SK-N-SH (cell line): ENCODE results near the gene SPEM3. TPM values are rescaled to one million over a fixed set of nuclear protein-coding genes. Genes with fewer than 3 reads are reported as not detected.

Source experiments
- CTCF ChIA-PET: fragments of 300-600, 350-600 bp; formaldehyde crosslinking; extraction: SDS; loops from one replicate; lab custom pipeline; 2021; lab: Yijun Ruan, JAX
- POLR2A ChIA-PET: fragments of 350-600 bp; sonication (Branson Sonifier 250); formaldehyde crosslinking; extraction: SDS; loops from one replicate; lab custom pipeline; 2020; ENCODE audit warnings: antibody characterized with exemption, inconsistent platforms; lab: Yijun Ruan, JAX
- DNase-seq: peaks from one replicate; pipeline ENCODE4 v3.0.0; 2012
- H2AFZ ChIP-seq: fragments of 200-600 bp; sonication (generic); 2 replicates; pipeline ENCODE4 v1.8.1; 2016; ENCODE audit warnings: antibody characterized with exemption, mild to moderate bottlenecking, low read depth
- H3F3A ChIP-seq: fragments of 200-600 bp; sonication (generic); replicated peaks from 2 replicates; pipeline ENCODE3; 2016; ENCODE audit warnings: antibody characterized with exemption, mild to moderate bottlenecking; ENCODE audit not compliant: insufficient read depth
- H3K27ac ChIP-seq, 2 experiments: fragments of 200-500 bp in 1 of 2; fragments of 200-600 bp in 1 of 2; sonication (Bioruptor generic) in 1 of 2; sonication (generic), shearing (Covaris generic) in 1 of 2; 2 replicates each; pipeline versions ENCODE4 v1.5.1 to v1.6.1; 2014 to 2016; ENCODE audit warnings: low read depth in 2 of 2, inconsistent platforms in 1 of 2, low read length in 1 of 2, mild to moderate bottlenecking in 1 of 2, mixed read lengths in 1 of 2
- H3K27me3 ChIP-seq: fragments of 200-600 bp; sonication (generic), shearing (Covaris generic); 2 replicates; pipeline ENCODE4 v1.6.1; 2016; ENCODE audit warnings: mixed run types; ENCODE audit not compliant: insufficient read depth
- H3K36me3 ChIP-seq, 2 experiments: fragments of 200-500 bp in 1 of 2; fragments of 200-600 bp in 1 of 2; sonication (Bioruptor generic) in 1 of 2; sonication (generic) in 1 of 2; replicated peaks in 1 of 2; 2 replicates each; pipeline versions ENCODE3 to v1.5.1; 2014 to 2016; ENCODE audit warnings: low read length in 1 of 2, mild to moderate bottlenecking in 1 of 2; ENCODE audit not compliant: insufficient read depth in 2 of 2, control insufficient read depth in 1 of 2
- H3K4me1 ChIP-seq, 2 experiments: fragments of 200-500 bp in 1 of 2; fragments of 200-600 bp in 1 of 2; sonication (Bioruptor generic) in 1 of 2; sonication (generic), shearing (Covaris generic) in 1 of 2; 2 replicates each; pipeline versions ENCODE4 v1.5.1 to v1.6.1; 2014 to 2016; ENCODE audit warnings: low read depth in 1 of 2, low read length in 1 of 2, mixed run types in 1 of 2; ENCODE audit not compliant: insufficient read depth in 2 of 2, control insufficient read depth in 1 of 2
- H3K4me2 ChIP-seq: fragments of 200-600 bp; sonication (generic), shearing (Covaris generic); 2 replicates; pipeline ENCODE4 v1.6.1; 2017; ENCODE audit warnings: mixed run types
- H3K4me3 ChIP-seq, 2 experiments: fragments of 200-500 bp in 1 of 2; fragments of 200-600 bp in 1 of 2; sonication (Bioruptor generic) in 1 of 2; sonication (generic), shearing (Covaris generic) in 1 of 2; 2 replicates each; pipeline versions ENCODE4 v1.5.1 to v1.8.1; 2014 to 2016; ENCODE audit warnings: low read depth in 2 of 2, inconsistent platforms in 1 of 2, low read length in 1 of 2, mild to moderate bottlenecking in 1 of 2, mixed read lengths in 1 of 2, moderate library complexity in 1 of 2
- H3K79me2 ChIP-seq: fragments of 200-600 bp; sonication (generic); 2 replicates; pipeline ENCODE4 v1.8.1; 2017; ENCODE audit warnings: mild to moderate bottlenecking; ENCODE audit not compliant: insufficient read depth
- H3K9ac ChIP-seq: fragments of 200-600 bp; sonication (generic); 2 replicates; pipeline ENCODE4 v1.6.1; 2017; ENCODE audit warnings: mixed run types
- H3K9me2 ChIP-seq: fragments of 200-600 bp; sonication (generic); 2 replicates; pipeline ENCODE4 v1.6.1; 2017; ENCODE audit warnings: mixed run types
- H3K9me3 ChIP-seq: fragments of 200-600 bp; sonication (generic); 2 replicates; pipeline ENCODE4 v1.6.1; 2017; ENCODE audit warnings: mixed run types, mild to moderate bottlenecking, moderate library complexity
- H4K20me1 ChIP-seq: fragments of 200-600 bp; sonication (generic); 2 replicates; pipeline ENCODE4 v1.6.1; 2017; ENCODE audit warnings: mild to moderate bottlenecking, mixed run types; ENCODE audit not compliant: insufficient read depth
- CHD2 ChIP-seq: fragments of 150-350 bp; IDR thresholded peaks from 2 replicates; pipeline ENCODE4 v1.6.1; 2018; ENCODE audit warnings: low read length; ENCODE audit not compliant: partially characterized antibody
- EP300 ChIP-seq, 2 experiments: IDR thresholded peaks; 2 replicates each; pipeline versions ENCODE4 v1.4.0 to v1.6.1; 2012; ENCODE audit warnings: borderline replicate concordance in 1 of 2, low read depth in 1 of 2, low read length in 1 of 2
- FOSL2 ChIP-seq: IDR thresholded peaks from 2 replicates; pipeline ENCODE4 v1.4.0; 2012; ENCODE audit warnings: low read depth, mild to moderate bottlenecking, moderate library complexity, borderline replicate concordance
- MXI1 ChIP-seq: IDR thresholded peaks from 2 replicates; pipeline ENCODE4 v1.6.1; 2012; ENCODE audit warnings: mild to moderate bottlenecking, low read depth, low read length, improper control_type of control experiment
- NRF1 ChIP-seq: IDR thresholded peaks from 2 replicates; pipeline ENCODE4 v1.6.1; 2012; ENCODE audit warnings: low read depth, mild to moderate bottlenecking, low read length
- RFX5 ChIP-seq: IDR thresholded peaks from 2 replicates; pipeline ENCODE4 v1.6.1; 2012; ENCODE audit warnings: mild to moderate bottlenecking, improper control_type of control experiment, low read length
- RXRA ChIP-seq: IDR thresholded peaks from 2 replicates; pipeline ENCODE4 v1.4.0; 2012; ENCODE audit warnings: low read depth, mild to moderate bottlenecking, borderline replicate concordance
- TAF1 ChIP-seq: IDR thresholded peaks from 2 replicates; pipeline ENCODE4 v1.6.1; 2012; ENCODE audit warnings: low read depth, mild to moderate bottlenecking, low read length, moderate library complexity, borderline replicate concordance
- TCF12 ChIP-seq: IDR thresholded peaks from 2 replicates; pipeline ENCODE4 v1.4.0; 2012
- TEAD4 ChIP-seq: IDR thresholded peaks from 2 replicates; pipeline ENCODE4 v1.4.0; 2012; ENCODE audit warnings: mild to moderate bottlenecking, borderline replicate concordance; ENCODE audit not compliant: insufficient read depth
- WGBS: methylation state at CpG from one replicate; pipeline ENCODE4 v1.1.6; 2017; ENCODE audit warnings: low lambda C conversion rate; 5-methylcytosine and 5-hydroxymethylcytosine counted together
- polyA plus RNA-seq, 3 experiments: library from polyadenylated mRNA; depleted of rRNA; stranded (reverse); fragments of >200 nt; gene quantifications; 2 replicates each; pipeline ENCODE4 v1.2.3, GENCODE V29; 2012
- TF ChIP-seq, protein P1 (sequence below): IDR thresholded peaks from 2 replicates; pipeline ENCODE4 v1.4.0; 2012; ENCODE audit warnings: low read depth
- TF ChIP-seq, protein P2 (sequence below): fragments of 200-600 bp; sonication (generic); IDR thresholded peaks from 2 replicates; pipeline ENCODE4 v1.6.1; 2017; ENCODE audit warnings: antibody characterized with exemption, mild to moderate bottlenecking, moderate library complexity

SPEM3 gene
- polyA plus RNA-seq, 1 of the 3 experiments (the other 2 are of a cell fraction), result not detected

DNA sequence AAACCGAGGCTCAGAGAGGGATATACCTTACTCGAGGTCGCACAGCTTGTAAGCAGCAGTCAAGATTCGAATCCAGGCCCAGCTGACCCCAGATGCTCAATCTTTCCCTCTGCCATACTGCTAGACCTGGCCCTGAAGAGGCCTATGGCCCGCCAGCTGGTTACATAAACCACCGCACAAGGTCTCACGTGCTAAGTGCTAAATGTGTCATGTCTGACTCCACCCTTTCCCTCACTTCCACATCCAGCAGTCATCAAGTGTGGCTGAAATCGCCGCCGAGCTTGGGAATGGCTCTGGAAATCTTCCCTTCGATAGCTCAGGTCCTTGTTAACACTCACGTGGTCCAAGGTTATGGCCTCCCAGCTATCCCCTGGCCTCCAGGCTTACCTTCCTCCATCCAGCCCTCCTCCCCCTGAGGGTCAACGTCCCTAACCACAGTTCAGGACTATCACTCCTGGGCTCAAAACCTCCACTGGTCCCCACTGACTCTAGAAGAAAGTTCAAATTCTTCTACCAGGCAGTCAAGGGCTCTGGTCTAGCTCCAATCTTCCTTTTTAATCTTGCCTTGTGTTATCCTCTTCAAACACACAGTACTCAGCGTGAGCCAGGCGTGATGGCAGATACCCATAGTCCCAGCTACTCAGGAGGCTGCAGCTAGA, 47.2 kb downstream of the SPEM3 start:
- no peak overlapping the region for H3K9ac ChIP-seq
- H3K27me3 ChIP-seq, result no peaks in the 10 kb centered on the region
- peaks cover 15% of the 10 kb centered on the region for H3F3A ChIP-seq
- TF ChIP-seq RXRA, result no peak
- TF ChIP-seq RFX5, result no peak
- TF ChIP-seq TEAD4, result no peak
- TF ChIP-seq, protein P1, sequence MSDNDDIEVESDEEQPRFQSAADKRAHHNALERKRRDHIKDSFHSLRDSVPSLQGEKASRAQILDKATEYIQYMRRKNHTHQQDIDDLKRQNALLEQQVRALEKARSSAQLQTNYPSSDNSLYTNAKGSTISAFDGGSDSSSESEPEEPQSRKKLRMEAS, result no peak
- no peak for TF ChIP-seq NRF1
- TF ChIP-seq MXI1, result no peak
- no peak for TF ChIP-seq FOSL2
- TF ChIP-seq, protein P2, sequence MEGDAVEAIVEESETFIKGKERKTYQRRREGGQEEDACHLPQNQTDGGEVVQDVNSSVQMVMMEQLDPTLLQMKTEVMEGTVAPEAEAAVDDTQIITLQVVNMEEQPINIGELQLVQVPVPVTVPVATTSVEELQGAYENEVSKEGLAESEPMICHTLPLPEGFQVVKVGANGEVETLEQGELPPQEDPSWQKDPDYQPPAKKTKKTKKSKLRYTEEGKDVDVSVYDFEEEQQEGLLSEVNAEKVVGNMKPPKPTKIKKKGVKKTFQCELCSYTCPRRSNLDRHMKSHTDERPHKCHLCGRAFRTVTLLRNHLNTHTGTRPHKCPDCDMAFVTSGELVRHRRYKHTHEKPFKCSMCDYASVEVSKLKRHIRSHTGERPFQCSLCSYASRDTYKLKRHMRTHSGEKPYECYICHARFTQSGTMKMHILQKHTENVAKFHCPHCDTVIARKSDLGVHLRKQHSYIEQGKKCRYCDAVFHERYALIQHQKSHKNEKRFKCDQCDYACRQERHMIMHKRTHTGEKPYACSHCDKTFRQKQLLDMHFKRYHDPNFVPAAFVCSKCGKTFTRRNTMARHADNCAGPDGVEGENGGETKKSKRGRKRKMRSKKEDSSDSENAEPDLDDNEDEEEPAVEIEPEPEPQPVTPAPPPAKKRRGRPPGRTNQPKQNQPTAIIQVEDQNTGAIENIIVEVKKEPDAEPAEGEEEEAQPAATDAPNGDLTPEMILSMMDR, result no peak
- no peak for TF ChIP-seq CHD2
- H3K36me3 ChIP-seq, result no peaks in the 10 kb centered on the region
- H3K9me3 ChIP-seq, result no peaks in the 10 kb centered on the region
- H3K27ac ChIP-seq, result peak overlapping the region in 1 of 2 experiments; percentile 44; a peak in 2 of 4 replicates
- H3K4me3 ChIP-seq, result no peak overlapping the region
- no peaks in the 10 kb centered on the region for H3K9me2 ChIP-seq
- 97% methylated on average over 15 of the region's 15 CpGs for WGBS
- CTCF ChIA-PET, result interaction anchor here (0.9 to 2.3 kb wide), 7 partner anchors 18 to 130 kb away, joined by 3 to 11 read pairs (median 3); partner anchors contain the start of gene SENP3
- POLR2A ChIA-PET, result interaction anchor here (0.6 to 1.1 kb wide), 3 partner anchors 8 to 96 kb away, joined by 3 read pairs; partner anchors contain the start of gene TMEM256
- H3K4me1 ChIP-seq, result peaks cover 16 to 26% of the 10 kb centered on the region in 2 experiments; a peak in 2 of 4 replicates
- H2AFZ ChIP-seq, result no peak overlapping the region
- H3K4me2 ChIP-seq, result peak overlapping the region; percentile 95; the same call in 1 of the 2 replicates
- peaks cover 65% of the 10 kb centered on the region for H4K20me1 ChIP-seq
- peaks cover 98% of the 10 kb centered on the region for H3K79me2 ChIP-seq
- DNase-seq, result no peak

DNA sequence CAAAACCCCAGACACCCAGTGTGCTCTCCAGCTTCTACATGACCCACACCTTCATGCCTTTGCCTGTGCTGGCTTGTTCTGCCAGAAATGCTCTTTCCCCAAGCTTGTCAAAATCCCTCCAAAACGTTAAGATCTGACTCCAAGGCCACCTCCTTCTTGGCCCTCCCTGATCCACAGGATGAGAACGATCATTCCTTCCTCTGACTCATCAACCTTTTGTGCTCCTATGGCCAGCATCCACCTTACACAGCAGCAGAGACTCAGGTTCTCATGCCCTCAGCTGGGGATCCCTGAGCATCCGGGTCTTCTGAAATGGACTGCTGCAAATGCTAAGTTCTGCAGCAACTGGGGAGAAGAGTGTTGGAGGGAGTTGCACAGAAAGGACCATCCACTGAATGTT, 47.8 kb downstream of the SPEM3 start:
- ChIA-PET CTCF (interaction anchor here (1.0 to 2.3 kb wide), 6 partner anchors 18 to 131 kb away, joined by 3 to 11 read pairs (median 3); partner anchors contain the start of gene SENP3), POLR2A (interaction anchor here (0.6 to 1.4 kb wide), 4 partner anchors 7 to 95 kb away, joined by 3 to 6 read pairs (median 3); partner anchors contain the start of gene TMEM256)
- DNase-seq, result no peak
- Histone ChIP-seq H3K9ac (no peak overlapping the region), H3K36me3 (no peaks in the 10 kb centered on the region), H3F3A (peaks cover 15% of the 10 kb centered on the region), H3K27ac (peak overlapping the region in 1 of 2 experiments; percentile 44; a peak in 2 of 4 replicates), H2AFZ (no peak overlapping the region), H3K4me3 (no peak overlapping the region), H3K9me2 (no peaks in the 10 kb centered on the region), H3K9me3 (no peaks in the 10 kb centered on the region), H3K79me2 (peaks cover 98% of the 10 kb centered on the region), H3K27me3 (no peaks in the 10 kb centered on the region), H4K20me1 (peaks cover 64% of the 10 kb centered on the region), H3K4me1 (peaks cover 17 to 26% of the 10 kb centered on the region in 2 experiments; a peak in 2 of 4 replicates), H3K4me2 (peak overlapping the region; percentile 95; the same call in 1 of the 2 replicates)
- WGBS, result 22% methylated on average over 3 of the region's 3 CpGs
- TF ChIP-seq FOSL2 (peak; percentile 24; the same call in 1 of the 2 replicates), RFX5 (no peak), TAF1 (no peak), TCF12 (no peak), NRF1 (no peak), EP300 (IDR thresholded peaks at IDR 0.05; ENCODE audit: borderline replicate concordance in 1 of 2, low read depth in 1 of 2, low read length in 1 of 2) (no peak)
